HG03139 (cell line): ENCODE measurements around the gene NRBP1.

ENCODE experiments used
- ATAC-seq: cut with Tn5 transposase; IDR thresholded peaks from one replicate; pipeline ENCODE4 v1.9.1; 2021; ENCODE audit not compliant: unreplicated experiment

NRBP1 gene

DNA sequence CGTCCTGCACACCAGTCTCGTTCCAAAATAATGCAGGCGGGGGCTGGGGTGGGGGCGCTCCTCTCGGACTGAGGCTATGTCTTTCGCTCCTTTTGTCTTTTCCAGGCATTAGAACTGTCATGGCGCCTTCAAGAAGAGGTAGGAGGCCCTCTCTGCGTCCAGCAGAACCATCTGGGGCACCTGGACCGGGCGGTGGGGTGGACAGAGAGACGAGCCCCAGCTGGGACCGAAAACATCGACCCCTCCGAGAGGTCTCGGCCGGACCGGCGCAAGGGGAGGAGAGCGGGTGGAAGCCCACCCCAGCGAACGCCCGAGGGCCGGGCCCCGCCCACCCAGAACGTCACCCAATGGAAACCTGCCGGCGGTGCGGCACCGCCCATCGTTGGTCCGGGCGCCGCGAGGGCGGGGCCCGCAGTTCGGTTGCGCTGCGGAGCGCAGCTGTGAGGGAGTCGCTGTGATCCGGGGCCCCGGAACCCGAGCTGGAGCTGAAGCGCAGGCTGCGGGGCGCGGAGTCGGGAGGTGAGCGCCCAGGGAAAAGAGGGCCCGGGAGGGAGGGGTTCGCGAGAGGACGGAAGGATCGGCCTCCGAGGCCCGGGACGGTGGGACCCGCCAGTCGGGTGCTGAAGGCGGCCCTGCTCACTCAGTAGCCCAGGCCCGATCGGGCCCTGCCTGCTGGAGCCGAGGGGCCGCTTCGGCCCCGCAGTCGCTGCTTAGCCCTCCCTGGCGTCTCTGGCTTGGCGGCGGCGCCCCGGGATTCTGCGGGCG, at the start of gene NRBP1:
NRBP1 (plus strand) TSS at position 419 of the 765 bp plus-strand sequence. CDS start 4,643 bp downstream, outside the sequence.
- ATAC-seq: peak; percentile 77

GRCh38 chr2:27378809-27379290, 49.6 kb upstream of the NRBP1 start:
- ATAC-seq: no peak

- no peak for ATAC-seq
Measured at GRCh38 chr2:27379383-27379835, 49.0 kb upstream of the NRBP1 start.

GRCh38 chr2:27379836-27380625, 48.4 kb upstream of the NRBP1 start:
- no peak for ATAC-seq

- ATAC-seq: peak; percentile 72
Measured at GRCh38 chr2:27380626-27381545, 47.5 kb upstream of the NRBP1 start, which contains the start of gene ZNF513. TSS of gene ZNF513 (minus strand) at chr2:27380734. CDS start at chr2:27380526, 208 bp downstream.

GRCh38 chr2:27381577-27382181, 46.8 kb upstream of the NRBP1 start:
- no peak for ATAC-seq

DNA sequence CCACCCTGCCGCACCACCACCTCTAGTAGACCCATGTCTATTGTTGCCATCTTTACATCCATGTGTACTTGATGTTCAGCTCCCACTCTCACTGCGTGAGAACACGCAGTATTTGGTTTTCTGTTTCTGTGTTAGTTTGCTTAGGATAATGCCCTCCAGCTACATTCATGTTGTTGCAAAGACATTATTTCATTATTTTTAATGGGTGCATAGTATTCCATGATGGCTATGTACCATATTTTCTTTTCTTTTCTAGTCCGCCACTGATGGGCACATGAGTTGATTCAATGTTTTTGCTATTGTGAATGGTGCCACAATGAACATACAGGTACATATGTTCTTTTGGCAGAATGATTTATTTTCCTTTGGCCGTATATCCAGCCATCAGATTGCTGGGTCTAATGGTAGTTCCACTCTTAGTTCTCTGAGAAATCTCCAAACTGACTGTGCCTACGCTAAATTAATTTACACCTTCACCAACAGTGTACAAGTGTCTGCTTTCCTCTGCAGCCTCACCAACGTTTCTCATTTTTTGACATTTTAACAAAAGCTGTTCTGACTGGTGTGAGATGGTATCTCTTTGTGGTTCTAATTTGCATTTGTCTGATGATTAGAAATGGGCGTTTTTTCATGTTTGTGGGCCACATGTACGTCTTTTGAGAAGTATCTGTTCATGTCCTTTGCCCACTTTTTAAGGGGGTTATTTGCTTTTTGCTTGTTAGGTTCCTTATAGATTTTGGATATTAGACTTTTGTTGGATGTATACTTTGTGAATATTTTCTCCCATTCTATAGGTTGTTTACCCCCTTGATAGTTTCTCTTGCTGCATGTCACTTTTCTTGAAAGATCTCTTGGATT, 37.4 kb upstream of the NRBP1 start:
- ATAC-seq: no peak

- ATAC-seq: no peak
Measured at GRCh38 chr2:27393225-27393624, 35.2 kb upstream of the NRBP1 start.

DNA sequence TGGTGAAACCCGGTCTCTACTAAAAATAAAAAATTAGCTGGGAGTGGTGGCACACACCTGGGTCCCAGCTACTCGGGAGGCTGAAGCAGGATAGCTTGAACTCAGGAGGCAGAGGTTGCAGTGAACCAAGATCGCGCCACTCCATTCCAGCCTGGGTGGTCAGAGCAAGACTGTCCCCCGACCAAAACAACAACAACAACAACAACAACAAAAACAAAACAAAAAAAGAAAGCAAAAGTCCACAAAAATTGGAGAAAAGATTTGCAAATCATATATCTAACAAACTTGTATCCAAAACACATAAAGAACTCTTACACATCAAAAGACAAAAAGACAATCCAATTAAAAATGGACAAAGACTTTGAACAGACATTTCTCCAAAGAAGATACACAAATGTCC, 29.5 kb upstream of the NRBP1 start:
- ATAC-seq: no peak

GRCh38 chr2:27400348-27401135, 27.9 kb upstream of the NRBP1 start:
- no peak for ATAC-seq

DNA sequence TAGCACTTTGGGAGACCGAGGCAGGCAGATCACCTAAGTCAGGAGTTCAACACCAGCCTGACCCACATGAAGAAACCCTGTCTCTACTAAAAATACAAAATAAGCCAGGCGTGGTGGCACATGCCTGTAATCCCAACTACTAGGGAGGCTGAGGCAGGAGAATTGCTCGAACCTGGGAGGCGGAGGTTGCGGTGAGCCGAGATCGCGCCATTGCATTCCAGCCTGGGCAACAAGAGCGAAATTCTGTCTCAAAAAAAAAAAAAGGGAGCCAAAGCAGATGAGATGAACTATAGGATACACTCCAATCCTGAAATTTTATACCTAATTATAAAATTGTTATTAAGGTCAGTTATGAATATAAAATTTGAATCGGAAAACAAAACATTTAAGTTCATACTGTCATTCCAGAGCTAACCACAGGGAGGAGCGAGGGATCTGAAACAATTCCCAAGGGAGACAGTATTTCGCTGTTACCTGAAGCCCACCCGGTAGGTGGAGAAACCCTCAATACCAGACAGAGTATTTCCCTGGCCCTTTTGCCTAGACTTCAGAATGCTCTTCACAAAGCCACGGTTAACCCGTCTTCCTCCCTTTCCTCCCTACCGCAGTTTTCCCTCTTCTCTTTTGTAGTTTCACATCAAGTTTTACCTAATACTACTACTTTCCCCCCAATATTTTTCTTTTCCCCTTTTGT, 20.5 kb upstream of the NRBP1 start:
- ATAC-seq: no peak

GRCh38 chr2:27408601-27409320, 19.7 kb upstream of the NRBP1 start:
- ATAC-seq: peak; percentile 30

DNA sequence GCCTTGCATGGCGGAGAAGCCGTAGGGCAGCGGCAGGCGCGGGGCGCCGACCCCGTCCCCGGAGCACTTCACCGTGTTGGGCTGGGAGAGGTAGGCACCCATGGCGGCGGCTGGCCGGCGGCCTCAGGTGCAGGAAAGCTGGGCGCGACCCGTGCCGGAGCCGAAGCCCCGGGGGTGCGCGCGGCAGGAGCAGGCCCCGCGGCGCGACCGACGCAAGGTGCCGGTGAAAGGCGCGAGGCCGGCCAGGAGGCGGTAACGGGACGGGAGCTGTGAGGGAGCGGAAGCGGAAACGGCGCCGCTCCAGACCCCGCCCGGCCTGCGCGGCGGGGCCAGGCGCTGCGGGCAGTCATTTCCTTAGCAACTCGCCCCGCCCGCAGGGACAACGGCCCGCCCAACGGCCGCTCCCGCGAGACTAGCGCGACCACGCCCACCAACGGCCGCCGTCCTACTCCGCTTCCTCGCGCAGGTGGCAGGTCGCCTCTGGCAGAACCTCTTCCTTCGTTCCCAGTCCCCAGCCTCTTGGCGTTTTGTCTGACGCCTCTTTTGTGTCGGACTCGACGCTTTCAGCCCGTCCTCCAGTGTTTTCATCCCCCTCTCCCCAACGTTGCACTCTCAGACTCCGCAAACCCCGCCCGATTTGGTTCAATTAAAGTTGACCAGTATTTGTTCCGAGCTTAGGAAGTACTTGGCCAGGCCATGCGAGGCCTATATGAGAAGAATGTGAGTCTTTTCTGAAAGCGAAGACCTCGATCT, 18.9 kb upstream of the NRBP1 start, which contains the start of gene PPM1G:
PPM1G (minus strand) TSS at position 271 of the 753 bp plus-strand sequence; CDS start at position 102, 169 bp downstream.
- peak; percentile 89 for ATAC-seq

- no peak for ATAC-seq
Measured at GRCh38 chr2:27412419-27413152, 15.8 kb upstream of the NRBP1 start.

- ATAC-seq: no peak
Measured at GRCh38 chr2:27416151-27416550, 12.3 kb upstream of the NRBP1 start.

GRCh38 chr2:27420996-27421395, 7.4 kb upstream of the NRBP1 start:
- no peak for ATAC-seq
